Breast epithelium (tissue), 3 donors: ENCODE results near the gene SDCCAG8.

ENCODE experiments used
- CTCF ChIP-seq, 3 donors: fragments of 450-650 bp; IDR thresholded peaks; one replicate each; pipeline ENCODE4 v1.5.1; 2016 to 2017; ENCODE audit warnings: antibody characterized with exemption in 3 of 3, mild to moderate bottlenecking in 3 of 3, moderate library complexity in 3 of 3
- POLR2A ChIP-seq: fragments of 450-650 bp; IDR thresholded peaks from one replicate; pipeline ENCODE4 v1.6.1; 2016; ENCODE audit warnings: antibody characterized with exemption, mild to moderate bottlenecking, moderate library complexity
- POLR2AphosphoS5 ChIP-seq, 3 donors: sonication (generic); formaldehyde crosslinking; IDR thresholded peaks; one replicate each; pipeline ENCODE4 v1.6.1; 2017; ENCODE audit warnings: antibody characterized with exemption in 3 of 3

GRCh38 chr1:243396876-243397275 lies 141.0 kb downstream of the SDCCAG8 start:
- no peak for TF ChIP-seq POLR2A
- no peak for TF ChIP-seq CTCF (IDR thresholded peaks at IDR 0.05)
- no peak for TF ChIP-seq POLR2AphosphoS5 (IDR thresholded peaks at IDR 0.05)
